ENCODE data around the gene SLC7A7.
"Not testable (repeated sequence)": the region's sequence is repeated elsewhere in the genome, so short reads cannot be mapped to it uniquely, and the experiment has no call there.

The SLC7A7 gene

GRCh38 chr14:22748206-22748605 lies 67.0 kb downstream of the SLC7A7 start:
- no peak for DNase-seq

GRCh38 chr14:22747769-22748168 lies 67.5 kb downstream of the SLC7A7 start:
- DNase-seq: no peak

GRCh38 chr14:22740020-22740419 lies 75.2 kb downstream of the SLC7A7 start:
- DNase-seq: no peak

- DNase-seq: no peak
Observed at GRCh38 chr14:22739423-22739822, 75.8 kb downstream of the SLC7A7 start.

GRCh38 chr14:22737052-22737451 lies 78.2 kb downstream of the SLC7A7 start:
- DNase-seq: no peak

GRCh38 chr14:22736384-22736783 lies 78.9 kb downstream of the SLC7A7 start:
- not testable (repeated sequence) for DNase-seq

- DNase-seq: no peak
Observed at GRCh38 chr14:22735096-22735495, 80.1 kb downstream of the SLC7A7 start.

GRCh38 chr14:22733829-22734228 lies 81.4 kb downstream of the SLC7A7 start:
- no peak for DNase-seq

- DNase-seq: not testable (repeated sequence)
Observed at GRCh38 chr14:22732062-22732461, 83.2 kb downstream of the SLC7A7 start.

GRCh38 chr14:22726012-22726411 lies 89.2 kb downstream of the SLC7A7 start:
- no peak for DNase-seq

- not testable (repeated sequence) for DNase-seq
Observed at GRCh38 chr14:22725374-22725773, 89.9 kb downstream of the SLC7A7 start.

- not testable (repeated sequence) for DNase-seq
Observed at GRCh38 chr14:22724847-22725246, 90.4 kb downstream of the SLC7A7 start.

- no peak for DNase-seq
Observed at GRCh38 chr14:22723815-22724214, 91.4 kb downstream of the SLC7A7 start.
